ENCODE measurements around the gene TWNK.

Gene TWNK

DNA sequence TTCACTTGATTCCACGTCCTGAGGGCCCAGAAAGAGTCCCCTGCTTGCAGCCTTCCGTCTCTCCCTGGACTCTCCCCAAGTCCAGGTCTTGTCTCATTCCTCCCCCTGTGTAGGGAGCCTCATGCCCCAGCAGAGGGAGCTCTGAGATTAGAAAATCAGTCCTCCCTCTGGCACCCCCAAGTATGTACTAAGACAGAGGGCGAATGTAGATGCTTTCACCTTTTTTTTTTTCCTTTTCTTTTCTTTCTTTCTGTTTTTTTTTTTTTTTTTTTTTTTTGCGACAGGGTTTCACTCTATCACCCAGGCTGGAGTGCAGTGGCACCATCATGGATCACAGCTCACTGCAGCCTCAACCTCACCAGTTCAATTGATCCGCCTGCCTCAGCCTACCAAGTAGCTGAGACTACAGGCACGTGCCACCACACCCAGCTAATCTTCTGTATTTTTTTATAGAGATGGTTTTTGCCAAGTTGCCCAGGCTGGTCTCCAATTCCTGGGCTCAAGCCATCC lies 54.0 kb downstream of the TWNK start:
- Mint-ChIP-seq H3K4me3 (peak overlapping the region; percentile 38 to 87 (median 56)), H3K27me3 (ENCODE audit: low read depth) (peaks cover 23% of the 10 kb centered on the region), H3K9me3 (no peaks in the 10 kb centered on the region), H3K27ac (peak overlapping the region; percentile 41 to 99 (median 97)), H3K4me1 (peaks cover 33% of the 10 kb centered on the region), H3K36me3 (ENCODE audit: low read depth) (peaks cover 6% of the 10 kb centered on the region)
- TF ChIP-seq, protein P1, sequence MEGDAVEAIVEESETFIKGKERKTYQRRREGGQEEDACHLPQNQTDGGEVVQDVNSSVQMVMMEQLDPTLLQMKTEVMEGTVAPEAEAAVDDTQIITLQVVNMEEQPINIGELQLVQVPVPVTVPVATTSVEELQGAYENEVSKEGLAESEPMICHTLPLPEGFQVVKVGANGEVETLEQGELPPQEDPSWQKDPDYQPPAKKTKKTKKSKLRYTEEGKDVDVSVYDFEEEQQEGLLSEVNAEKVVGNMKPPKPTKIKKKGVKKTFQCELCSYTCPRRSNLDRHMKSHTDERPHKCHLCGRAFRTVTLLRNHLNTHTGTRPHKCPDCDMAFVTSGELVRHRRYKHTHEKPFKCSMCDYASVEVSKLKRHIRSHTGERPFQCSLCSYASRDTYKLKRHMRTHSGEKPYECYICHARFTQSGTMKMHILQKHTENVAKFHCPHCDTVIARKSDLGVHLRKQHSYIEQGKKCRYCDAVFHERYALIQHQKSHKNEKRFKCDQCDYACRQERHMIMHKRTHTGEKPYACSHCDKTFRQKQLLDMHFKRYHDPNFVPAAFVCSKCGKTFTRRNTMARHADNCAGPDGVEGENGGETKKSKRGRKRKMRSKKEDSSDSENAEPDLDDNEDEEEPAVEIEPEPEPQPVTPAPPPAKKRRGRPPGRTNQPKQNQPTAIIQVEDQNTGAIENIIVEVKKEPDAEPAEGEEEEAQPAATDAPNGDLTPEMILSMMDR (IDR thresholded peaks at IDR 0.05; ENCODE audit: unreplicated experiment in 3 of 3) = peak; percentile 84 to 88 (median 86)

DNA sequence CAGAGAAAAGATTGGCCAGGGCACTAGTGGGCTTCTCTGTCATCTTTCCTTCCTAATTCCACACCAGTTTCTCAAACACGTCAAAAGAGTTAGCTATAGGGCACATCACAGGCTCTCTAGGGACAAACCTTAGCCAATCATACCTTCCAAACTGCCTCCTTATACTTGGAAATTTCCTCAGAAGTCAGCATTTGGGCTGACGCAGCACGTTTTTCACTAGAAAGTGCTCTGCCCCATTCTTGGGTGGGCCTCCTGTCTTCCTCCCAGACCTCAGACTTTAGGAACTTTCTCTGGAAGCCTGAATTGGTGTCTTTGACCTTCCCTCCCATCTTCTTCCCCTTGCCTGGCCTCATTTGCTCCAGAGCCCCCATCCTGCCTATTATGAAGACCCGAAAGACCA lies 54.8 kb downstream of the TWNK start:
- TF ChIP-seq, protein P1 (IDR thresholded peaks at IDR 0.05; ENCODE audit: unreplicated experiment in 3 of 3) = no peak
- Mint-ChIP-seq H3K9me3 (no peaks in the 10 kb centered on the region), H3K36me3 (ENCODE audit: low read depth) (peaks cover 6% of the 10 kb centered on the region), H3K4me1 (peaks cover 41% of the 10 kb centered on the region), H3K27ac (peak overlapping the region; percentile 97 to 100 (median 99)), H3K4me3 (peak overlapping the region; percentile 87 to 92 (median 91)), H3K27me3 (ENCODE audit: low read depth) (peaks cover 28% of the 10 kb centered on the region)

- H3K4me3 Mint-ChIP-seq = peak overlapping the region; percentile 87 to 92 (median 91)
- TF ChIP-seq, protein P1 (IDR thresholded peaks at IDR 0.05; ENCODE audit: unreplicated experiment in 3 of 3) = no peak
- H3K9me3 Mint-ChIP-seq = no peaks in the 10 kb centered on the region
- H3K4me1 Mint-ChIP-seq = peaks cover 43% of the 10 kb centered on the region
- H3K36me3 Mint-ChIP-seq (ENCODE audit: low read depth) = peaks cover 4% of the 10 kb centered on the region
- H3K27ac Mint-ChIP-seq = peak overlapping the region; percentile 97 to 100 (median 99)
- H3K27me3 Mint-ChIP-seq (ENCODE audit: low read depth) = peaks cover 35% of the 10 kb centered on the region
Observed at GRCh38 chr10:101042667-101043362, 55.5 kb downstream of the TWNK start.

DNA sequence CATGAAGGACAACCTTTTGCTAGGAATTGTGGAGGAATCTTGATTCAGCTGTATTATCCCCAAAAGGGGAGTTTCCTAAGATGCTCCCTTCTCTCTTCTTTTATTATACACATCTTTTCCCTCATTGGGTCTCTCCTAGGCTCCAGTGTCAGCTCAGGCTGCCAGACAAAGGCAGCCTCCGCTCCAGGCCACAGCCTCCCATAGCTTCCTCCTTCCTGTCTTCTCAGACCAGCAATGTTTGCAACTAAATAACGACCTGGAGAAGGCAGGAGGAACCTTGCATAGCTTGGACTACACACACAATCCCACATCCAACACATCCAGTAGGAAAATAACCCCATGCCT lies 56.0 kb downstream of the TWNK start:
- Mint-ChIP-seq H3K9me3 (no peaks in the 10 kb centered on the region), H3K4me3 (peak overlapping the region; percentile 87 to 92 (median 91)), H3K27me3 (ENCODE audit: low read depth) (peaks cover 40% of the 10 kb centered on the region), H3K27ac (peak overlapping the region; percentile 97 to 100 (median 99)), H3K36me3 (ENCODE audit: low read depth) (no peaks in the 10 kb centered on the region), H3K4me1 (peaks cover 45% of the 10 kb centered on the region)
- TF ChIP-seq, protein P1 (IDR thresholded peaks at IDR 0.05; ENCODE audit: unreplicated experiment in 3 of 3) = no peak
